BLaER1 treated with 17β-estradiol and CSF1 and Interleukin-3, amounts not matched to agents 10 nM and 100 nM (cell line): ENCODE results near the gene RASGRP3.

Source experiments
- H3K27ac ChIP-seq, 11 experiments: shearing (Covaris generic); formaldehyde crosslinking; 2 replicates each; pipeline ENCODE4 v1.8.1; 2022
- H3K27me3 ChIP-seq, 11 experiments: shearing (Covaris generic); formaldehyde crosslinking; 2 replicates each; pipeline ENCODE4 v1.8.1; 2022
- H3K36me3 ChIP-seq, 11 experiments: shearing (Covaris generic); formaldehyde crosslinking; 2 replicates each; pipeline ENCODE4 v1.8.1; 2022
- H3K4me1 ChIP-seq, 10 experiments: shearing (Covaris generic); formaldehyde crosslinking; 2 replicates each; pipeline ENCODE4 v1.8.1; 2022
- H3K4me2 ChIP-seq, 11 experiments: shearing (Covaris generic); formaldehyde crosslinking; 2 replicates each; pipeline ENCODE4 v1.8.1; 2022
- H3K4me3 ChIP-seq, 10 experiments: shearing (Covaris generic); formaldehyde crosslinking; 2 replicates each; pipeline ENCODE4 v1.8.1; 2022
- H3K9ac ChIP-seq, 11 experiments: shearing (Covaris generic); formaldehyde crosslinking; 2 replicates each; pipeline ENCODE4 v1.8.1; 2022
- H3K9me3 ChIP-seq, 11 experiments: shearing (Covaris generic); formaldehyde crosslinking; replicated peaks in 1 of 11; 2 replicates each; pipeline ENCODE4 v1.8.1; 2022
- H4K20me1 ChIP-seq, 11 experiments: shearing (Covaris generic); formaldehyde crosslinking; 2 replicates each; pipeline ENCODE4 v1.8.1; 2022
- Cebpa-rat ChIP-seq, 11 experiments: shearing (Covaris generic); IDR thresholded peaks; 2 replicates each; pipeline ENCODE4 v1.8.1; 2022

The RASGRP3 gene

DNA sequence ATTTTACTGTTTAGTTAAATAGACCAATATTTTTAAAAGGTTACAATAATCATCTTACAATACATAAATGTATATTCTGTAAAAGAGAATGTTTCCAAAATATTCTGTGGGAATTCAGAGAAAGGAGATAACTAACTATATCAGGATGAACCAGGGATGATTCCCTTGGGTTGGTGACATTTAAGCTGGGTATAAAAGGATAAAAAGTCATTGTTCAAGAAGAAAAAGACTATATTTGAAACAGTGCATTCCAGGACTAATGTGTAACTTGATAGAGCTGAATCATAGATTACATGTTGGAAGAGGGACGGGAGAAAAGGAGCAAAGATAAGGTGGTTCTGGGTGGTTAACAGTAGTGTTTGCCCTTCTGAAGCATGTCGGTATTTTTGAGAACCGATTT lies 10.1 kb downstream of the RASGRP3 start:
- TF ChIP-seq Cebpa-rat (IDR thresholded peaks at IDR 0.05): no peak
- Histone ChIP-seq H4K20me1 (no peaks in the 10 kb centered on the region), H3K4me2 (no peak overlapping the region), H3K36me3 (peaks cover 0 to 10% (median 0%) of the 10 kb centered on the region in 11 experiments; a peak in 1 of 22 replicates), H3K4me1 (peaks cover 10 to 57% (median 17%) of the 10 kb centered on the region in 10 experiments; a peak in 19 of 20 replicates), H3K9ac (no peak overlapping the region), H3K27me3 (no peaks in the 10 kb centered on the region), H3K4me3 (no peak overlapping the region), H3K9me3 (peaks cover 17 to 35% (median 32%) of the 10 kb centered on the region in 11 experiments), H3K27ac (no peak overlapping the region)

DNA sequence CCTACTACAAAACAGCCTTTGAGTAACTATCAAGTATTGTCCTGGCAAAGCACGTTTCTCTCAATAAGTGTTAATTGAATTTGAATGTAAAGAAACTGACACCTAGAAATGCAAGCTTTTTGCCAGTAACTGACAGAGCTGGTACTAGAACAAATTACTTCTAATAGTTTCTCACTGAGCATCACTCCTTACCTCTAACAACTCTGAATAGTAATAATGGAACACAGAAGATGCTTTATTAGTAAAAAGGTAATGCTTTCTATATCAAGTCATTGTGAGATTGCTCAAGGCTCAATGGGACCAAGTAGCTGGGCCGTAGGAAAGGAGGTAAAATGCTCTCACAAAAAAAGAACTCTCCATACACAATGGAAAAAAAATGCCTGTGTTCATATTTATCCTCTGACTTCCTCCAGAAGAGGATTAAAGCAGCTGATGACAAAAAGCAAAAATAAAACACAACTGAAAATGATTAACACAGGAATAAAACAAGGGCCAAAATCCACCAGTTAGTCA lies 11.8 kb downstream of the RASGRP3 start:
- Histone ChIP-seq H3K4me2 (no peak overlapping the region), H3K9me3 (peaks cover 17 to 46% (median 32%) of the 10 kb centered on the region in 11 experiments), H3K4me1 (peaks cover 10 to 69% (median 17%) of the 10 kb centered on the region in 10 experiments; a peak in 19 of 20 replicates), H4K20me1 (no peaks in the 10 kb centered on the region), H3K9ac (no peak overlapping the region), H3K27me3 (no peaks in the 10 kb centered on the region), H3K4me3 (no peak overlapping the region), H3K36me3 (peaks cover 0 to 10% (median 0%) of the 10 kb centered on the region in 11 experiments; a peak in 1 of 22 replicates), H3K27ac (no peak overlapping the region)
- no peak for TF ChIP-seq Cebpa-rat (IDR thresholded peaks at IDR 0.05)

DNA sequence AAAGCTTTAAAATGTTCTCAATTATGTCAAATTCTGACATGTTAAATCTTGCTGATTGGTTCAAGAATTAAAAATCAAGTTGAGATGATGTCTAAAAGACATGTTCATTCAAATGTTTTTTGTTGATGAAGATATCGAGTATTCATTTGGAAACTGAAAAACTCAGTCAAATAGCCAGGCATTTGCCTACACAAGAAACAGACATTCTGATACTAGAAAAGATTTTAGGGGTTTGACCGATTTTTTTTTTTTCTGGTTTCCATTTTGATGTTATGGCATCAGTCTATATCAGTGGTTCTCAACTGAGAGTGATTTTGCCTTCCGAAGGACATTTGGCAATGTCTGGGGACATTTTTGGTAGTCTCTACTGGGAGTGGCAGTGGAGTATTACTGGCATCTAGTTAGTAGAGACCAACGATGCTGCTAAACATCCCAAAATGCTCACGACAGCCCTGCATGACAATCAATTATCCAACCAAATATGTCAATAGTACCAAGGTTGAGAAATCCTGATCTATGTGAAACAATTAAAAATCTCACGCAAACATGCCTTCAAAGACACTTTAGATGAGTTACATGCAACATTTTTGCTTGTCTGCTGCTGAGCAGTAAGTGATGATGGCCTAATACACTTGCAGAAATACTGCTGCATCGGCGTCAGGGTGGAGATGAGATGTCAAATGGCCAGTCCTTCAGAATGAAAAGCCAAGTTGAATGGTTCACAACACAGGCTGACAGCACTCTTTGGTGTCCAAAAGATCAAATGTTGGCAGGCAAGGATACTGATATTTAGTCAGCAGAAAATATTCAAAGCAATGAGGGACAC lies 12.5 kb downstream of the RASGRP3 start:
- Histone ChIP-seq H3K9me3 (peaks cover 17 to 48% (median 32%) of the 10 kb centered on the region in 11 experiments), H3K4me1 (peaks cover 10 to 69% (median 19%) of the 10 kb centered on the region in 10 experiments; a peak in 19 of 20 replicates), H3K36me3 (peaks cover 0 to 10% (median 0%) of the 10 kb centered on the region in 11 experiments; a peak in 1 of 22 replicates), H4K20me1 (no peaks in the 10 kb centered on the region), H3K27ac (no peak overlapping the region; a peak in 2 of 22 replicates), H3K4me3 (no peak overlapping the region), H3K4me2 (peak overlapping the region in 6 of 11 experiments; percentile 46 to 73 (median 62); a peak in 11 of 22 replicates), H3K9ac (no peak overlapping the region), H3K27me3 (no peaks in the 10 kb centered on the region)
- no peak for TF ChIP-seq Cebpa-rat (IDR thresholded peaks at IDR 0.05)

DNA sequence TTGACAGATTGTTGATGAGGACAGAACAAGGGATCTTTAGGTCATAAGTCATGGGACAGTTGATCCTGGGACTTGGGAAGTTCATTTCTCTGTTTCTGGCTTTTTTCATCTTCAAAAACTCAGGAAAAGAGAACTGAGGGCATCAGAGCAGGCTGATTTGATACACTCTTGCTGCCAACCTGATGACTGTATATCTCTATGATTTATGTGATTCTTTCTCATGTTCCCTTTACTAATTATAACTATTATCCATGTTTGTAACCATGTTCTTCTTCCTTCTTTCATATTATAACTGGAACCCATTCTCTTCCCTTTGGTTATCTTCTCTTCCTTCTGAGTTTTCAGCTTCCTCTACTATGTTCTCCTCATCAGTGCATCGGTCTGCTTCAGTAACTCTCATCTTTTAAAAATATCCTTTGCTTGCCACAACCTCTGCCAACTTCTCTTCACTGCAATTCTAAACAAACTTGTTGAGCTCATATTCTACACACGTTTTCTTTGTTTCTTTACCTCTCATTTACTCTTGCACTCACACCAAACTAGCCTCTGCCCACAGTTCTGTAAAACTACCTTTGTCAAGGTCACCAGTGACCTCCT lies 13.5 kb downstream of the RASGRP3 start:
- no peak overlapping the region for H3K9ac ChIP-seq
- H3K9me3 ChIP-seq: peaks cover 17 to 48% (median 29%) of the 10 kb centered on the region in 11 experiments
- H3K27me3 ChIP-seq: no peaks in the 10 kb centered on the region
- peaks cover 0 to 10% (median 0%) of the 10 kb centered on the region in 11 experiments; a peak in 1 of 22 replicates for H3K36me3 ChIP-seq
- H3K4me3 ChIP-seq: no peak overlapping the region
- peak overlapping the region in 5 of 11 experiments; percentile 12 to 48 (median 36); a peak in 8 of 22 replicates for H3K27ac ChIP-seq
- no peaks in the 10 kb centered on the region for H4K20me1 ChIP-seq
- H3K4me1 ChIP-seq: peaks cover 10 to 69% (median 25%) of the 10 kb centered on the region in 10 experiments; a peak in 19 of 20 replicates
- H3K4me2 ChIP-seq: peak overlapping the region; percentile 39 to 73 (median 56)
- TF ChIP-seq Cebpa-rat (IDR thresholded peaks at IDR 0.05): no peak

DNA sequence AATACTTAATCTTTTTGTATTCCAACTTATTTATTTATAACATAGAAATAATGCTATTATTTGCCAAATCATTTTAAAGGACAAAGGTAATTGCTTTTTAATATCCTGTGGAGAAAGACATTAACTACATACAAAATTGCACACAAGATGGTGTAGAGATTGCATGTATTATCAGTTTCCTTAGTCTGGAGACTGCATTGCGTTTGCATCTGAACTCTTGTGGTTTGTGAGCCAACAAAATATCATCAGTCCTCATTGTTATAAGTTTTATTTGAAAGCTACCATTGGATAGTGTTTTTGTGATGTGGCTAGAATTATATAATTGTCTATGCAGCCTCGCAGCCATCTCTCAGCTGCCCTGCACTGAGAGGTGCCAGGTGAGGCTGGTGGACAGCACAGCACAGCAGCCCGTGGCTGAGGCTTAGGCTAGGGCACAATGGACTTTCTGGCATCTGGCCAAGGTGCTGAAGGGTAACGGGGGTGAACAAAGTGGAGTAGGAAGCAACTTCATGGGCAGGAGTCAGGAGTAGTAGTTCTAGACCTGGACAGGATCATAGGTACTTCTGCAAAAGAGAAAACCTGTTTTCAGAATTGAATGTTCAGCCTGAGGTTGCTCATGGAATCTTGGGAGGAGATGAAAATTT lies 15.1 kb downstream of the RASGRP3 start:
- Histone ChIP-seq H3K27ac (no peak overlapping the region), H4K20me1 (no peaks in the 10 kb centered on the region), H3K4me3 (no peak overlapping the region), H3K4me2 (peak overlapping the region in 1 of 11 experiments; percentile 4; a peak in 2 of 22 replicates), H3K36me3 (peaks cover 0 to 3% (median 0%) of the 10 kb centered on the region in 11 experiments; a peak in 1 of 22 replicates), H3K9ac (no peak overlapping the region), H3K4me1 (peaks cover 10 to 78% (median 34%) of the 10 kb centered on the region in 10 experiments; a peak in 19 of 20 replicates), H3K27me3 (no peaks in the 10 kb centered on the region), H3K9me3 (peaks cover 11 to 33% (median 14%) of the 10 kb centered on the region in 11 experiments)
- no peak for TF ChIP-seq Cebpa-rat (IDR thresholded peaks at IDR 0.05)

DNA sequence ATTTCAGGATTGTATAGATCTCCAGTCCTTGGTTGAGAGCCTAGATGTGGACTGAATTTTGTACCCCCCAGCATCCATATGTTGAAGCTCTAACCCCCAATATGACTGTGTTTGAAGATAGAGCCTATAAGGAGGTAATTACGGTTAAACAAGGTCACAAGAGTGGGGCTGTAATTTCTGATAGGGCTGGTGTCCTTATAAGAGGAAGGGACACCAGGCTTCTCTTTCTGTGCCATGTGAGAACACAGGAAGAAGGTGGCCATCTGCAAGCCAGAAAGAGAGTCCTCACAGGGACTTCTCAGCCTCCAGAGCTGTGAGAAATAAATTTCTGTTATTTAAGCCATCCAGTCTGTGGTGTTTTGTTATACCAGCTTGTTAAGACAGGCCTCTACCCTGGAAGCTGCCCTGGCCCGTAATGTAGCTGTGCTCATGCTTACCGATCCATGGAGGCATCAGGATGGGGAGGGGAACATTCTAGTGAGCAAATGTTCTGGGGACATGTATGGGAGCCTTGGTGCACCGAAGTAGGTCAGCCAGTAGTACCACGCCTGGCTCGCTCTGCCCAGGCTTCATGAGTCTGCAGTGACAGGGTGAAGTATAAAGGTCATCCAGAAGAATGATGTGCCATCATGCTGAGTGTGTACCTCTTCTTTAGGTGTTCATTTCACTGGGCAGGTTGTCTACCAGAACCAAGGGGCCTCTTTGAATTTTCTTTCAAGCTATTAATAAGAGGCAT lies 16.1 kb downstream of the RASGRP3 start:
- Histone ChIP-seq H3K36me3 (no peaks in the 10 kb centered on the region), H3K27ac (no peak overlapping the region), H3K4me3 (no peak overlapping the region)

DNA sequence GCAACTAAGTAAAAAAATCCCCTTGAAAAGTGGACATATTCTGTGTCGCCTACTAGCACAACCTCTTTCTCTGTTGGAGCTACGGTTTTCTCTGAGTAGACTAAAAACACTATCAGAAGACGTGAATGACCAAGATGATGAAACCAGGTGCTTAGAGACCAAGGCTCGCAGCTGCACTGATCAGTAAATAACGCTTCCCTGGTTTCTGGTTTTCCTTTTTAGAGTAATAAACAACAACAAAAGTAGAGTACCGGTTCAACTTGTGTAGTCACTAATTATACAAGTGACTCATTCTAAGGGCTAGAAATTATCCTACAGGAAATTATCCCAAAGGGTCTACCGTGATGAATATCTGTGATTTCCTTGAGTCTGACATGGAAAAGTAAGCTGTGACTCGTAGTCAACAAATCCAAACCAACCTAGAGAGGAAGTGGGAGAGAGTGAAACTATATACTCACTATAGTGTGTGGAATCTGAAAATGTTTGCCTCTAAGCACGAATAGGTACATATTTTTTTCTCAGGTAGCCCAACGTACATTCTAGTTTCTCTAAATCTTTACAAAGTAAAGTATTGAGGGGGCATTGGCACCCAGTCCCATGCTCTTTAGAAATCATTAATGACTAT lies 17.8 kb downstream of the RASGRP3 start:
- Histone ChIP-seq H3K27me3 (no peaks in the 10 kb centered on the region), H3K9ac (no peak overlapping the region), H3K36me3 (no peaks in the 10 kb centered on the region), H3K4me3 (no peak overlapping the region), H3K27ac (peak overlapping the region in 3 of 11 experiments; percentile 12 to 76 (median 15); a peak in 4 of 22 replicates), H4K20me1 (no peaks in the 10 kb centered on the region), H3K4me2 (peak overlapping the region in 6 of 11 experiments; percentile 17 to 69 (median 50); a peak in 11 of 22 replicates), H3K9me3 (peaks cover 0 to 13% (median 0%) of the 10 kb centered on the region in 11 experiments; a peak in 5 of 22 replicates), H3K4me1 (peaks cover 10 to 94% (median 48%) of the 10 kb centered on the region in 10 experiments; a peak in 19 of 20 replicates)
- no peak for TF ChIP-seq Cebpa-rat (IDR thresholded peaks at IDR 0.05)

More for the DNA sequence above, 16.1 kb downstream of the RASGRP3 start:
- Histone ChIP-seq H3K4me2 (peak overlapping the region in 2 of 11 experiments; percentile 38 to 62; a peak in 2 of 22 replicates), H3K9ac (no peak overlapping the region), H3K4me1 (peaks cover 10 to 88% (median 40%) of the 10 kb centered on the region in 10 experiments; a peak in 19 of 20 replicates), H3K27me3 (no peaks in the 10 kb centered on the region), H3K9me3 (peaks cover 1 to 23% (median 4%) of the 10 kb centered on the region in 11 experiments; a peak in 15 of 22 replicates), H4K20me1 (no peaks in the 10 kb centered on the region)
- TF ChIP-seq Cebpa-rat (IDR thresholded peaks at IDR 0.05): no peak
